GM21576 (cell line): ENCODE results near the gene MCU.

Experiments used
- ATAC-seq: cut with Tn5 transposase; IDR thresholded peaks from one replicate; pipeline ENCODE4 v1.9.1; 2021; ENCODE audit warnings: mild to moderate bottlenecking, moderate library complexity; ENCODE audit not compliant: unreplicated experiment

The MCU gene

DNA sequence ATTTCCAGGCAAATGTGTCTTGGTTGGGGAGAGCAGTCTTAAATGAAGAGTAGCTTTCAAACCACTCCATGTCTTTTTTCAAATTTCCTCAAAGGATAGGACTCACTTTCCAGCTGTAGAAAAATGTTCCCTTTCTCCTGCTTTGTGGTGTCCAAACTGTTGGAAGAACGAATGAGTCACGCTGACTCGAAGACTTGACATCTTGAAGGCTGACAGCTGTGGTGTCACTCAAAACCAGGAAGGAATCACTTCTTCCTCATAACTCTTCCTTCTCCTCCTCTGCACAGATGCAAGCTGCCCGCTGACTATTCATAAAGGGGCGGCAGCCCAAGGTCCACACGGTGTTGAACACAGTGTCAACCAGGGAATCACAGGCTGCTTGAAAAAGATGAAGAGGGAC, 243.4 kb downstream of the MCU start:
- no peak for ATAC-seq
